Upper lobe of right lung (tissue), 1 donor: ENCODE measurements around the gene FHOD1. TPM values are rescaled to one million over a fixed set of nuclear protein-coding genes. Genes with fewer than 3 reads are reported as not detected.

ENCODE experiments used
- ATAC-seq: fragments of 200-7000 bp; cut with Tn5 transposase; one replicate; pipeline ENCODE4 v1.9.1; 2020; ENCODE audit warnings: mild to moderate bottlenecking, moderate library complexity
- DNase-seq: peaks from one replicate; pipeline ENCODE4 v3.0.0-alpha.2; 2020
- H3K27ac ChIP-seq: fragments of 200-600 bp; one replicate; pipeline ENCODE4 v1.8.0; 2022
- H3K27me3 ChIP-seq: fragments of 200-600 bp; one replicate; pipeline ENCODE4 v1.8.0; 2022; ENCODE audit warnings: mild to moderate bottlenecking
- H3K36me3 ChIP-seq: fragments of 200-600 bp; one replicate; pipeline ENCODE4 v1.8.0; 2022
- H3K4me1 ChIP-seq: fragments of 200-600 bp; one replicate; pipeline ENCODE4 v1.8.0; 2022
- H3K4me3 ChIP-seq: fragments of 200-600 bp; one replicate; pipeline ENCODE4 v1.8.0; 2022; ENCODE audit warnings: mild to moderate bottlenecking
- H3K9me3 ChIP-seq: fragments of 200-600 bp; one replicate; pipeline ENCODE4 v1.8.0; 2022
- CTCF ChIP-seq: fragments of 200-600 bp; IDR thresholded peaks from one replicate; pipeline ENCODE4 v1.8.0; 2022; ENCODE audit warnings: antibody characterized with exemption
- intact Hi-C: fragments of 100-400 bp; cut with DNase I; formaldehyde crosslinking; loops from one replicate; pipeline ENCODE4 v1.11.0; 2022
- total RNA-seq: library from RNA; stranded (reverse); fragmentation: NEBNext Ultra II Directional; extraction: Animal tissue kit (Norgen Biotek cat#: 25700); gene quantifications from one replicate; pipeline ENCODE4 v1.2.1, GENCODE V29; 2021
- donor health status: DM: no; HTN: yes; CAD: no; lungs with severe emphysema.

The FHOD1 gene
- total RNA-seq, 1 donor from 2014 or later: 94.9 TPM

GRCh38 chr16:67282447-67282805 lies 35.1 kb upstream of the FHOD1 start:
- no peaks in the 10 kb centered on the region for H3K9me3 ChIP-seq
- H3K27me3 ChIP-seq: no peaks in the 10 kb centered on the region
- H3K4me1 ChIP-seq: peaks cover 14% of the 10 kb centered on the region
- H3K27ac ChIP-seq: no peak overlapping the region
- H3K4me3 ChIP-seq: no peak overlapping the region
- ATAC-seq: no peak
- no peaks in the 10 kb centered on the region for H3K36me3 ChIP-seq
- intact Hi-C loops: no loop called here
- no peak for TF ChIP-seq CTCF
- no peak for DNase-seq

DNA sequence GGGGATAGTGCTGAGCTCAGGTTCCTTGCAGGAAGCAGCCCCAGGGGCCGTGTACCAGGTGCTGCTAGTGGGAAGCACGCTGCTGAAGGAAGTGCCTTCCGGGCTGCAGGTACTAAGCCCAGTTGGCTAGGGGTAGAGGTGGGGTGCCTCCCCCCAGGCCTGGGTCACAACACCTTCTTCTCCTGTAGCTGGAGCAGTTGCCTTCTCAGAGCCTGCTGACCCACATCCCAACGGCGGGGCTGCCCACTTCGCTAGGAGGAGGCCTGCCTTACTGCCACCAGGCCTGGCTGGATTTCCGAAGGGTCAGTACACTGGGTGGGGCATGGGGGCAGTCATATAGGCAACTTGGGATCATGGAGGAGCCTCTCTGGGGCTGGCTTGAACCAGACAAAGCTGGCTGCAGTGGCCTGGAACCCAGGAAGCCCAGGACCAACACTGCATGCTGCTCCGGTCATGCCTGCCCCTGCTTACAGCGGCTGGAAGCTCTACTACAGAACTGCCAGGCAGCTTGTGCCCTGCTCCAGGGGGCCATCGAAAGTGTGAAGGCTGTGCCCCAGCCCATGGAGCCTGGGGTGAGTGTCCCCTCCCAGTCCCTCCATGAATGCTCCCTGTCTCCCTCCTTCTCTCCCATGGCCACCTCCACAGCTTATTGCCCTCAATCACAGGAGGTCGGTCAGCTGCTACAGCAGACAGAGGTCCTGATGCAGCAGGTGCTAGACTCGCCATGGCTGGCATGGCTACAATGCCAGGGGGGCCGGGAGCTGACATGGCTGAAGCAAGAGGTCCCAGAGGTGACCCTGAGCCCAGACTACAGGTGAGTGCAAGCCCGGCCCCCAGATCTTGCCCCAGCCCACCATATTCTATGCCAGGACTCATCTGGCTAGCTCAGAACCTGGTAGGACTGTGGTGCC lies 34.5 kb upstream of the FHOD1 start:
- H3K4me3 ChIP-seq: no peak overlapping the region
- intact Hi-C loops: no loop called here

GRCh38 chr16:67280090-67281015 lies 33.1 kb upstream of the FHOD1 start:
- TF ChIP-seq CTCF: no peak
- Histone ChIP-seq H3K27me3 (no peaks in the 10 kb centered on the region), H3K36me3 (peaks cover 8% of the 10 kb centered on the region), H3K4me3 (peak overlapping the region; percentile 68), H3K9me3 (no peaks in the 10 kb centered on the region), H3K27ac (no peak overlapping the region), H3K4me1 (peaks cover 15% of the 10 kb centered on the region)
- ATAC-seq (no peak), DNase-seq (no peak)
- intact Hi-C loops: no loop called here

More for the DNA sequence above, 34.5 kb upstream of the FHOD1 start:
- H3K4me1 ChIP-seq: peaks cover 15% of the 10 kb centered on the region
- no peak overlapping the region for H3K27ac ChIP-seq
- ATAC-seq (no peak), DNase-seq (no peak)
- no peaks in the 10 kb centered on the region for H3K36me3 ChIP-seq
- no peaks in the 10 kb centered on the region for H3K9me3 ChIP-seq
- H3K27me3 ChIP-seq: no peaks in the 10 kb centered on the region
- TF ChIP-seq CTCF: no peak

- Histone ChIP-seq H3K27ac (peak within 1 kb of the TSS; percentile 71), H3K4me1 (peaks cover 15% of the 10 kb centered on the region), H3K27me3 (no peaks in the 10 kb centered on the region), H3K4me3 (peak within 1 kb of the TSS; percentile 68), H3K9me3 (no peaks in the 10 kb centered on the region), H3K36me3 (peaks cover 8% of the 10 kb centered on the region)
- peak; percentile 60 for TF ChIP-seq CTCF
- intact Hi-C loops: loop anchor here (10.0 kb wide), 1 partner anchor 115 kb away; the partner anchor contains the start of gene TPPP3
- peak; percentile 93 for DNase-seq
- peak; percentile 97 for ATAC-seq
Observed at GRCh38 chr16:67279296-67280089, 32.2 kb upstream of the FHOD1 start, which contains the start of gene PLEKHG4. PLEKHG4 (plus strand) TSS chr16:67279532; CDS start chr16:67280045, 513 bp downstream.

GRCh38 chr16:67278773-67279295 lies 31.6 kb upstream of the FHOD1 start:
- H3K27me3 ChIP-seq: no peaks in the 10 kb centered on the region
- no peak for DNase-seq
- H3K27ac ChIP-seq: peak overlapping the region; percentile 66
- peak; percentile 61 for ATAC-seq
- TF ChIP-seq CTCF: peak; percentile 29
- H3K36me3 ChIP-seq: peaks cover 8% of the 10 kb centered on the region
- H3K4me3 ChIP-seq: peak overlapping the region; percentile 68
- intact Hi-C loops: loop anchor here (10.0 kb wide), 1 partner anchor 116 kb away; the partner anchor contains the start of gene TPPP3
- peaks cover 15% of the 10 kb centered on the region for H3K4me1 ChIP-seq
- H3K9me3 ChIP-seq: no peaks in the 10 kb centered on the region
